SH-SY5Y (cell line): ENCODE measurements around the gene CEBPZ.

Experiments used
- GATA2 ChIP-seq: IDR thresholded peaks from 2 replicates; pipeline ENCODE4 v1.6.1; 2011; ENCODE audit warnings: mild to moderate bottlenecking, low read depth, low read length
- GATA3 ChIP-seq: IDR thresholded peaks from 2 replicates; pipeline ENCODE4 v1.6.1; 2011; ENCODE audit warnings: low read depth, mild to moderate bottlenecking, low read length, moderate library complexity

GRCh38 chr2:37274359-37274965 lies 43.1 kb upstream of the CEBPZ start:
- TF ChIP-seq GATA2 (no peak), GATA3 (no peak)
